Aorta (tissue), 5 donors: ENCODE results near the gene PRKCB. TPM values are rescaled to one million over a fixed set of nuclear protein-coding genes. Genes with fewer than 3 reads are reported as not detected.

Experiments
- ATAC-seq: fragments of 200-7000 bp; cut with Tn5 transposase; one replicate; pipeline ENCODE4 v1.9.1; 2022; ENCODE audit warnings: moderate library complexity; ENCODE audit not compliant: low FRiP score
- DNase-seq, 2 donors: peaks; one replicate each; pipeline ENCODE4 v3.0.0-alpha.2; 2020
- H3K27ac ChIP-seq, 2 donors: one replicate each; pipeline ENCODE4 v1.5.1; 2013; ENCODE audit warnings: low read length in 2 of 2, mild to moderate bottlenecking in 2 of 2, moderate library complexity in 2 of 2, control low read depth in 1 of 2, inconsistent platforms in 1 of 2, low read depth in 1 of 2
- H3K27me3 ChIP-seq, 2 donors: one replicate each; pipeline ENCODE4 v1.6.1; 2013; ENCODE audit warnings: control low read depth in 1 of 2, low read length in 1 of 2, mild to moderate bottlenecking in 1 of 2, moderate library complexity in 1 of 2; ENCODE audit not compliant: insufficient read depth in 2 of 2, control insufficient read depth in 1 of 2
- H3K36me3 ChIP-seq, 2 donors: one replicate each; pipeline ENCODE4 v1.6.1; 2013; ENCODE audit warnings: control low read depth in 1 of 2, low read length in 1 of 2, mild to moderate bottlenecking in 1 of 2; ENCODE audit not compliant: insufficient read depth in 2 of 2, control insufficient read depth in 1 of 2
- H3K4me1 ChIP-seq, 2 donors: one replicate each; pipeline ENCODE4 v1.6.1; 2013; ENCODE audit warnings: low read length in 2 of 2, control low read depth in 1 of 2, mild to moderate bottlenecking in 1 of 2, moderate library complexity in 1 of 2; ENCODE audit not compliant: insufficient read depth in 2 of 2, control insufficient read depth in 1 of 2
- H3K4me3 ChIP-seq, 2 donors: one replicate each; pipeline ENCODE4 v1.5.1; 2013; ENCODE audit warnings: low read length in 2 of 2, control low read depth in 1 of 2, mild to moderate bottlenecking in 1 of 2
- H3K9me3 ChIP-seq: one replicate; pipeline ENCODE4 v1.6.1; 2013; ENCODE audit warnings: mild to moderate bottlenecking, low read length; ENCODE audit not compliant: control insufficient read depth
- WGBS, 2 donors: extraction: QIAGEN DNeasy Blood & Tissue Kit; methylation state at CpG; one replicate each; pipeline ENCODE4 v1.1.7; 2013; 5-methylcytosine and 5-hydroxymethylcytosine counted together
- intact Hi-C, 2 donors: fragments of 100-400 bp; cut with DNase I; formaldehyde crosslinking; loops; one replicate each; pipeline versions ENCODE4 v1.14.2 to v1.15.0; 2022
- long read RNA-seq, 2 donors: library from polyadenylated mRNA; unstranded; transcript quantifications; one replicate each; pipeline ENCODE4 v2.0.0, GENCODE V29; 2020 to 2021
- polyA plus RNA-seq, 2 donors: library from polyadenylated mRNA; stranded (reverse); fragments of 200-250 nt; gene quantifications; one replicate each; pipeline ENCODE4 v1.2.3, GENCODE V29; 2013
- total RNA-seq, 2 donors: library from RNA; stranded (reverse); fragmentation: NEBNext Ultra II Directional; extraction: Animal tissue kit (Norgen Biotek cat#: 25700); gene quantifications; one replicate each; pipeline ENCODE4 v1.2.1, GENCODE V29; 2021
- donor health status: healthy with polysubstance abuse.
- donor health status: Bipolar disorder and iron deficiency.
- donor health status: DM: no; HTN: no; CAD: no.
- donor health status: DM: no; HTN: no; CAD: no.
- donor health status: DM: yes; HTN: yes; CAD: no.

Gene PRKCB
- 10 to 100 TPM in 1 of 2 donors, 1 to 10 TPM in 1; 6.3 to 16.7 TPM for total RNA-seq
- 1 to 10 TPM in 1 of 2 donors, under 1 TPM in 1; 0.28 to 4.5 TPM for polyA plus RNA-seq
- long read RNA-seq, donor 1, full-length matches to known transcripts = 1 of 5 reads
- long read RNA-seq, donor 1, partial matches to known transcripts = 3 of 5 reads
- long read RNA-seq, donor 1, other reads (novel, unspliced or antisense) = 1 of 5 reads
- long read RNA-seq, donor 2, full-length matches to known transcripts = 11 of 20 reads
- long read RNA-seq, donor 2, partial matches to known transcripts = 2 of 20 reads
- long read RNA-seq, donor 2, other reads (novel, unspliced or antisense) = 7 of 20 reads

DNA sequence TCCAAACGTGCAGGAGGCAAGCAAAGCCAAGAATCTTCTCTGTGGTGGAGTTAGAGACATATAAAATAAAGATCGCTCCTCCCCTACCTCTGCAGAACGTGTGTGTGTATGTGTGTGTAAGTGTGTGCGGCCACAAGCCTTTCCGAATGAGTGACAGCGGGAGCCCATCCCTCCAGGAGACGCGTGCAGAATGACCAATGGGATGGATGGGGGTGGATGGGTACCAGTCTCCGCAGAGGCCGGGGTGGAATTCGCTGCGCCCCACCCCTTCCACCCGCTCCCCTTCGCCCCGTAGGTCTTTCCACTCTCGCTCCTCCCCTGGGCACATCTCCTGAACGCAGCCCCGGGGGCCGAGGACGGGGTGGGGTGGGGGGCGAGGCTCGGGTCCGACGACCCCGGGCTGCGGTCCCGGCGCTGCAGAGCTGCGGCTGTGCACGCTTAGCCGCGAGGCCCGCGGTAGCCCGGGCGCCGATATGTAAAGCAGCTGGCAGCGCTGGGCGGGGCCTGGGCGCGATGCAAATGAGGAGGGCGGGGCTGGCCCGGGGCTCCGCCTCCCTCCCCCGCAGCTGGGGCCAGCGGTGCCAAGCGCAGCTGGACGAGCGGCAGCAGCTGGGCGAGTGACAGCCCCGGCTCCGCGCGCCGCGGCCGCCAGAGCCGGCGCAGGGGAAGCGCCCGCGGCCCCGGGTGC lies at the start of gene PRKCB:
Gene PRKCB, plus strand, starts transcription at position 594 of the 688 bp plus-strand sequence.
- Histone ChIP-seq H3K9me3 (no peaks in the 10 kb centered on the region), H3K4me3 (no peak within 1 kb of the TSS), H3K27me3 (no peaks in the 10 kb centered on the region), H3K36me3 (no peaks in the 10 kb centered on the region), H3K4me1 (no peaks in the 10 kb centered on the region), H3K27ac (no peak within 1 kb of the TSS)
- 1% methylated on average over 39 to 63 of the region's 63 CpGs for WGBS, 2 donors
- ATAC-seq (peak; percentile 68), DNase-seq (peak; percentile 86 to 89)
- intact Hi-C loops = no loop called here

DNA sequence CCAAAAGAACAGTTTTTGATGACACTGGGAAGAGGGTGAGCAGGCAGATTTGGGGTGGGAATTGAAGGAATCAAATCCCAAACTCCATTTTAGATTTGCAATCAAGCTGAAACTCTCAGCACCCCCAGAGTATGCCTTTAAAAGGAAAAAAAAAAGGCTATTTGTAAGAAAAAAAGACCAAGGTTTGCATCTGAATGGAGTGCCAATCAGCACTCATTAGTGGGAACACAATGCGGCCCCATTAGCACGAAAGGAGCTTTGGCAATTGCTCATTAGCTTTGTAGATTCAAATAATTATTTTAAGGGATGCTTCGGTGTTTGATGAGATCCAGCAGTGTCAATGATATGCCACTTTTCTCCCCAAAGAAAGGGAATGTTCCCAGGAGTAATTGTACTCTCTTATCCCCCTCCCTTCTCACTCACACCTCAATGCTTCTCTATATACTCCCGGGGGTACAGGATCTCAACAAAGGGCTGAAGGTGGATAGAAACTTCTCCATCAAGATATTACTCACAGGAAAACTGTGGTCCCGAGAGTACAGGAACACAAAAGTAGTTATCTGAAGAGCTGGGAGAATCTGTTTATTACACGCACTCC lies 48.7 kb upstream of the PRKCB start:
- intact Hi-C loops = no loop called here
- DNase-seq = no peak

DNA sequence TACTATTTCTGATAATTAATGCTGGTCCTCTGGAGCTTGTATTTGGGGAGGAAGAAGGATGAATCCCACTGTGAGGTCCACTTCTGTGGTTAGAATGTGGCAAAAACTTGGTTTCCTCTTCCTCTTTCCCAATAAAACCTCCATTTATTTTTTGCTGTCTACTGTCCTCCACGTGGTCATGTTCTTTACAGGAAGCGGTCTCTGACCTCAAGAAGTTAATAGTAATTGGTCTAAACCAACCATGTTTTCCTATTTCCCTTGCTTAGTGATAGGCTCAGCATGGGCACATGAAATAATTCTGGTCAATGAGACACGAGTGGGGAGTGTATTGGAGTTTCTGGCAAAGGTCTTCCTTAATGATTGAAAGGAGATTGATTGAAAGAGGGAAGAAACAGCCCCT lies 47.1 kb upstream of the PRKCB start:
- intact Hi-C loops = no loop called here
- Histone ChIP-seq H3K4me3 (no peak overlapping the region), H3K27ac (no peak overlapping the region), H3K4me1 (no peaks in the 10 kb centered on the region), H3K27me3 (peaks cover 0 to 3% of the 10 kb centered on the region in 2 donors), H3K9me3 (peaks cover 2% of the 10 kb centered on the region), H3K36me3 (no peaks in the 10 kb centered on the region)
- 51 to 56% methylated on average over 3 of the region's 3 CpGs for WGBS, 2 donors
- no peak for DNase-seq
- no peak for ATAC-seq

More for the DNA sequence above, 48.7 kb upstream of the PRKCB start:
- no peaks in the 10 kb centered on the region for H3K36me3 ChIP-seq
- 16 to 19% methylated on average over 6 of the region's 6 CpGs for WGBS, 2 donors
- H3K4me3 ChIP-seq = no peak overlapping the region
- no peak overlapping the region for H3K27ac ChIP-seq
- no peaks in the 10 kb centered on the region for H3K4me1 ChIP-seq
- H3K27me3 ChIP-seq = peaks cover 0 to 2% of the 10 kb centered on the region in 2 donors
- ATAC-seq = no peak
- H3K9me3 ChIP-seq = peaks cover 2% of the 10 kb centered on the region

DNA sequence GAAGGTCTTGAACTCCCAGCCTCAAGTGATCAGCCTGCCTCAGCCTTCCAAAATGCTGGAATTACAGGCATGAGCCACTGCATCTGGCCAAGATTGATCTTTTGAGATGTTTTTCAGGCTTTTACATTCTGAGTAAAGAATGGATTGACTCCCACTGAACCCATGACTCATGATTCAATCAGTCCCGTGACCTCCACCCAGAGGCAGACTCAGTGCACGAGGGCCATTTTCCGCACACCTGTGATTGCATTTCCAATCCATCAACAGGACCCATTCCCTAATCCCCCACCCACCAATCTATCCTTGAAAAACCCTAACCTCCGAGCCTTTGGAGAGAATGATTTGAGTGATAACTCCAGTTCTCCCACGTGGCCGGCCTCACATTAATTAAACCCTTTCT lies 40.4 kb upstream of the PRKCB start:
- intact Hi-C loops = no loop called here
- peaks cover 1% of the 10 kb centered on the region for H3K9me3 ChIP-seq
- no peak overlapping the region for H3K4me3 ChIP-seq
- WGBS, 2 donors = 64 to 68% methylated on average over 6 of the region's 6 CpGs
- H3K36me3 ChIP-seq = no peaks in the 10 kb centered on the region
- no peak overlapping the region for H3K27ac ChIP-seq
- H3K27me3 ChIP-seq = peaks cover 0 to 3% of the 10 kb centered on the region in 2 donors
- no peak for DNase-seq
- no peak for ATAC-seq
- no peaks in the 10 kb centered on the region for H3K4me1 ChIP-seq

- ATAC-seq (no peak), DNase-seq (no peak)
- peaks cover 0 to 2% of the 10 kb centered on the region in 2 donors for H3K27me3 ChIP-seq
- no peak overlapping the region for H3K4me3 ChIP-seq
- intact Hi-C loops = no loop called here
- no peak overlapping the region for H3K27ac ChIP-seq
- WGBS, 2 donors = 70 to 73% methylated on average over 2 of the region's 2 CpGs
- peaks cover 1% of the 10 kb centered on the region for H3K9me3 ChIP-seq
- H3K36me3 ChIP-seq = no peaks in the 10 kb centered on the region
- no peaks in the 10 kb centered on the region for H3K4me1 ChIP-seq
These were observed 38.8 kb upstream of the PRKCB start for GRCh38 chr16:23796941-23797340.

- peaks cover 1% of the 10 kb centered on the region for H3K9me3 ChIP-seq
- WGBS, 2 donors = 13 to 19% methylated on average over 4 of the region's 5 CpGs
- H3K4me3 ChIP-seq = no peak overlapping the region
- H3K4me1 ChIP-seq = no peaks in the 10 kb centered on the region
- no peak overlapping the region for H3K27ac ChIP-seq
- intact Hi-C loops = loop anchor here (2.0 to 10.0 kb wide), 3 partner anchors 209 to 236 kb away; no protein-coding TSS in a partner anchor
- no peaks in the 10 kb centered on the region for H3K36me3 ChIP-seq
- no peak for ATAC-seq
- peak; percentile 83 to 86 for DNase-seq
- H3K27me3 ChIP-seq = no peaks in the 10 kb centered on the region
These were observed 34.4 kb upstream of the PRKCB start for GRCh38 chr16:23801378-23801777.

GRCh38 chr16:23802776-23803175 lies 33.0 kb upstream of the PRKCB start:
- ATAC-seq = no peak
- Histone ChIP-seq H3K27me3 (no peaks in the 10 kb centered on the region), H3K4me1 (no peaks in the 10 kb centered on the region), H3K36me3 (no peaks in the 10 kb centered on the region), H3K4me3 (no peak overlapping the region), H3K27ac (no peak overlapping the region), H3K9me3 (no peaks in the 10 kb centered on the region)
- intact Hi-C loops = loop anchor here (5.0 to 10.0 kb wide), 2 partner anchors 212 to 235 kb away; no protein-coding TSS in a partner anchor
- no peak for DNase-seq
- WGBS, 2 donors = 29 to 31% methylated on average over 2 of the region's 2 CpGs

DNA sequence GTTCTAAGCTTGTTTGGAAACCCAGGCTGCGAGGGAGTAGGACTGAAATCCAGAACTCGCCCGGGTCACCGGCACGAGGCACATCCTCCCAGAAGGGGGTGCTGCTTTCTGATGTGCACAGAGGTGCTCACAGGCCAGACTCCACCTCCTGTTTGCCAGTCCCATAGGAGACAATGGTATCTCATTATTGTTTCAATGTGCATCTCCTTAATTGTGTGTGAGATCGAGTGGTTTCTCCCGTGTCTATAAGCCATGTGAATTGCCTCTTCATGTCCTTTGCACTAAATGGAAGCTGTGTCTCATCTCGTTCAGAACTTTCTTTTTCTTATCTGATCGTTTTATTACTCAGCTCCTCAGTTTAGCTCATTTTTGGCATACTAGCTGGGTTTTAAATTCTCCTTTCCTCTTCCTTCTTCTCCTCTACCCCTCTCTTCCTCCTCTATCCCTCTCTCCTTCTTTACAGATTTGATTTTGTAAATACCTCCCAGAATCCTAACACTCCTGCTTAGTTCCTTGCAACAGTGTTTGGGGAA lies 32.1 kb upstream of the PRKCB start:
- Histone ChIP-seq H3K4me1 (no peaks in the 10 kb centered on the region), H3K9me3 (no peaks in the 10 kb centered on the region), H3K27ac (no peak overlapping the region), H3K36me3 (no peaks in the 10 kb centered on the region), H3K27me3 (no peaks in the 10 kb centered on the region), H3K4me3 (no peak overlapping the region)
- DNase-seq (peak in 1 of 2 donors; percentile 59), ATAC-seq (no peak)
- WGBS, 2 donors = 6 to 7% methylated on average over 9 of the region's 9 CpGs
- intact Hi-C loops = loop anchor here (5.0 to 10.0 kb wide), 2 partner anchors 211 to 234 kb away; no protein-coding TSS in a partner anchor
